IMR-90 (cell line): ENCODE data around the gene C11orf86. TPM values are rescaled to one million over a fixed set of nuclear protein-coding genes. Genes with fewer than 3 reads are reported as not detected.

Experiments used
- microRNA-seq, 2 experiments: library from miRNA; stranded (forward) in 1 of 2; unstranded in 1 of 2; fragments of 10-50 nt in 1 of 2; fragments of <30 nt in 1 of 2; gene quantifications in 1 of 2; microRNA quantifications in 1 of 2; one replicate each; pipeline versions ENCODE3 to v1.1.0; 2013 to 2020; ENCODE audit not compliant: insufficient read depth in 1 of 2, insufficient read length in 1 of 2, unreplicated experiment in 1 of 2
- polyA plus RNA-seq, 3 experiments: library from polyadenylated mRNA; depleted of rRNA; stranded (reverse); fragments of >200 nt; gene quantifications; 2 replicates each; pipeline ENCODE4 v1.2.3, GENCODE V29; 2012; ENCODE audit warnings: low replicate concordance in 1 of 3
- small RNA-seq, 5 experiments: library from RNA; depleted of rRNA; stranded (forward); fragments of <200 nt; gene quantifications; one replicate each; pipeline ENCODE3, GENCODE V24; 2012
- total RNA-seq: library from RNA; depleted of rRNA; stranded (reverse); fragments of >200 nt; gene quantifications from 2 replicates; pipeline ENCODE4 v1.2.3, GENCODE V29; 2012; rRNA removed

The C11orf86 gene
- total and polyA plus RNA-seq, 2 of the 4 experiments (the other 2 are of a cell fraction): not detected

Small RNA genes lying within 50 kb of the gene (microRNA-seq; reads per million reads assigned to microRNA genes)
- gene MIR3163: 0 reads per million in 2 experiments

Small RNA genes lying within 50 kb of the gene (small RNA-seq; reads per million reads assigned to genes)
- gene MIR3163: 0 to 6.0 (median 0.08) reads per million in 5 experiments

Other genes with a start within 250 kb of the C11orf86 start
- 0.18 and 0.56 TPM in 2 replicates for gene SPTBN2, start 246.1 kb upstream of the C11orf86 start, total RNA-seq
- 0.41 and 0.57 TPM in 2 replicates for gene SPTBN2, start 246.1 kb upstream of the C11orf86 start, polyA plus RNA-seq (2012; rRNA removed)
- gene RCE1, start 131.9 kb upstream of the C11orf86 start, total RNA-seq: 5.6 and 6.6 TPM in 2 replicates
- gene RCE1, start 131.9 kb upstream of the C11orf86 start, polyA plus RNA-seq (2012; rRNA removed): 19.4 and 21.1 TPM in 2 replicates
- gene LRFN4, start 118.2 kb upstream of the C11orf86 start, total RNA-seq: 6.1 and 7.8 TPM in 2 replicates
- 18.9 and 24.9 TPM in 2 replicates for gene LRFN4, start 118.2 kb upstream of the C11orf86 start, polyA plus RNA-seq (2012; rRNA removed)
- gene PC, start 16.9 kb upstream of the C11orf86 start, total RNA-seq: 9.7 and 13.6 TPM in 2 replicates
- 15.7 and 20.9 TPM in 2 replicates for gene PC, start 16.9 kb upstream of the C11orf86 start, polyA plus RNA-seq (2012; rRNA removed)
- gene SYT12, start 47.8 kb downstream of the C11orf86 start, total RNA-seq: 0.54 and 0.56 TPM in 2 replicates
- gene SYT12, start 47.8 kb downstream of the C11orf86 start, polyA plus RNA-seq (2012; rRNA removed): 0.65 and 0.74 TPM in 2 replicates
- gene RHOD, start 81.5 kb downstream of the C11orf86 start, total RNA-seq: 4.7 and 5.3 TPM in 2 replicates
- gene RHOD, start 81.5 kb downstream of the C11orf86 start, polyA plus RNA-seq (2012; rRNA removed): 10.9 and 13.4 TPM in 2 replicates
- gene KDM2A, start 144.0 kb downstream of the C11orf86 start, total RNA-seq: 26.7 and 27.8 TPM in 2 replicates
- gene KDM2A, start 144.0 kb downstream of the C11orf86 start, polyA plus RNA-seq (2012; rRNA removed): 42.6 and 47.5 TPM in 2 replicates